ENCODE results near the gene CAPRIN1.
"Not testable (repeated sequence)": the region's sequence is repeated elsewhere in the genome, so short reads cannot be mapped to it uniquely, and the experiment has no call there.

CAPRIN1 gene

DNA sequence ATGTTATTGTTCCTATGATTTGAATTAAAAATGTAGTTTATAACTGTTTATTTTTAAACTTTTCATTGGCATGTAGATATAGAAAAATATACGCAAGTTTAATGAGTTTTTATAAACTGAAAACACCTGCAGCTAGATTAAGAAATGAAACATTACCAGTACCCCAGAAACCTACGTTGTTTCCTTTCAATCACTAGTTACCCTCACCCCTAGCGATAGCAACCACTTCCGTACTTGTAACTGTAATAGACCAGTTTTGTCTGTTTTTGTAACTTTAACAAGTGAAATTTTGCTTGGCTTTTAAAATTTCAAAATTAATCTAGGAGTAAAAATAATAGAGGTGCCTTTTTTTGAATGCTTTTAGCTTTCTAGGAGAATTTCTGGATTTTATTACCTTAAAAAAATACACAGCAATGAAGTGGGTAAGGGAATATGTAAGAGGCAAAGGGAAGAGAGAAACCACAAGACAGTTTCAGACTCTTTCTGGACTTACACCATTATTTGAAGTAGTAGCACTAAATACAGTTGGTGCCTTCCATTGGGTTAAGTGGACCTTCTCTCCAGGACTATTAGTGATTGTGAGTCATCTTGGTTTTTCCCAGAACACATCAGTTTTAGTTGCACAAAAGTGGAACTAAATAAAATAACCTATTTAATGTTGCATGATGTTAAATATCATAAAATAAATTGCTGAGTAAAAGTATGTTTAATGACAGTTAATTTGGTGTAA is 35.2 kb downstream of the CAPRIN1 start:
- TF ChIP-seq CTCF (IDR thresholded peaks at IDR 0.05; ENCODE audit: low read length, missing control alignments) = no peak
- DNase-seq (ENCODE audit: low read depth) = no peak
- no peak overlapping the region for H3K4me3 ChIP-seq (replicated peaks; ENCODE audit: low read depth, low read length)

- DNase-seq (ENCODE audit: low read depth) = no peak
- no peak overlapping the region for H3K4me3 ChIP-seq (replicated peaks; ENCODE audit: low read depth, low read length)
- no peak for TF ChIP-seq CTCF (IDR thresholded peaks at IDR 0.05; ENCODE audit: low read length, missing control alignments)
Measured at GRCh38 chr11:34091825-34092224, 40.3 kb downstream of the CAPRIN1 start.

DNA sequence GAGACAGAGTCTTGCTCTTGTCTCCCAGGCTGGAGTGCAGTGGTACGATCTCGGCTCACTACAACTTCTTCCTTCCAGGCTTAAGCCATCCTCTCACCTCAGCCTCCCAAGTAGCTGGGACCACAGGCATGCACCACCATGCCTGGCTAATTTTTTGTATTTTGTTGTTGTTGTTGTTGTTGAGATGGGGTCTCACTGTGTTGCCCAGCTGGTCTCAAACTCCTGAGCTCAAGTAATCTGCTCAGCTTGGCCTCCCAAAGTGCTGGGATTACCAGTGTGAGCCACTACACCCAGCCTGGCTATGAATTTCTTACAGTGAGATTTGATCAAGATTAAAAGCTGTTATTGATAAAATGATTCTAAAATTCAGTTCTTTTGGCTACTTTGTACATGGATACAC is 43.4 kb downstream of the CAPRIN1 start:
- DNase-seq (ENCODE audit: low read depth); H3K4me3 ChIP-seq (replicated peaks; ENCODE audit: low read depth, low read length): not testable (repeated sequence)

GRCh38 chr11:34098813-34099212 is 47.3 kb downstream of the CAPRIN1 start:
- no peak for DNase-seq (ENCODE audit: low read depth)
- TF ChIP-seq CTCF (IDR thresholded peaks at IDR 0.05; ENCODE audit: low read length, missing control alignments) = no peak
- no peak overlapping the region for H3K4me3 ChIP-seq (replicated peaks; ENCODE audit: low read depth, low read length)

- no peak for TF ChIP-seq CTCF (IDR thresholded peaks at IDR 0.05; ENCODE audit: low read length, missing control alignments)
- DNase-seq (ENCODE audit: low read depth) = no peak
- peak overlapping the region; percentile 94 for H3K4me3 ChIP-seq (replicated peaks; ENCODE audit: low read depth, low read length)
Measured at GRCh38 chr11:34104680-34105078, 53.1 kb downstream of the CAPRIN1 start.

DNA sequence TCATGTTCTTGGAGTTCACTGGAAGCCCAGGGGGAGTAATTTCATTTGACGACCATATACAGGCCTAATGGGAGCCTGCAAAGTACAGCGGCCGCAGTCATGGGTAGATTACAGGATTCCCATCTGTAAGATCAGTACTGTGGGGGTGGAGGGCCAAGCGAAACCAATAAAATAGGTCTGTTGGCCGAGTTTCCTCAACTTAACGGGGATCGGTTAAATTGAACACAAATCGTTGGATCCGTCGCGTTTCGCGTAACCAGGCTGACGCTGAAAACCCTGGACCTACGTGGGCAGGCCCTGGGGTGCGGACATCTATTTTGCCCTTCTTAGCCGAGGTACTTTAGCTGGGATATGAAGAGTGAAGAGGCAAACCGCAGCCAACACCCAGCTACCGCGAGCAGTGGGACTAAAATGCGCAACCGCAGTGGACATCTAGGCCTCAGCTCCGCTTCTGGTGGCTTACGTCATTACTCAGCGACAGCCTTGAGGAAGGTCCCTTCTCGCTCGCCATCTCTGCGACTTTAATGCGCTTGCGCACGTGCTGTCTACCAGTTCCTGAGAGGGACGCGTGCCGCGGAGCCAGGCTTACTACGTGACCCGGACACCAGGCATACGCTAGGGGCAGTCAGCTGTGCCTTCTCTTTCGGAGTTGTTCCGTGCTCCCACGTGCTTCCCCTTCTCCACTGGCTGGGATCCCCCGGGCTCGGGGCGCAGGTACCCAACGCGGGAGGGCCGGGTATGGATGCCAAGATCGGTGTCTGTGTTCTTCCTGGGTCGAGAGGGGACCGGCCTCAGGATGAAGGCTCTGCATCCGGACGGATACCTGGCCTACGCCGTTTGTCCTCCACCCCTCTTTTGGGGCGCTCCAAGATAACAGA is 53.8 kb downstream of the CAPRIN1 start, which contains the start of gene NAT10:
Gene NAT10, plus strand, starts transcription at position 551 of the 878 bp plus-strand sequence. CDS start 2,597 bp downstream, outside the sequence.
- peak within 1 kb of the TSS; percentile 94 for H3K4me3 ChIP-seq (replicated peaks; ENCODE audit: low read depth, low read length)
- TF ChIP-seq CTCF (IDR thresholded peaks at IDR 0.05; ENCODE audit: low read length, missing control alignments) = peak; percentile 3
- peak; percentile 99 for DNase-seq (ENCODE audit: low read depth)

- TF ChIP-seq CTCF (IDR thresholded peaks at IDR 0.05; ENCODE audit: low read length, missing control alignments) = no peak
- DNase-seq (ENCODE audit: low read depth) = peak; percentile 23
- peak overlapping the region; percentile 94 for H3K4me3 ChIP-seq (replicated peaks; ENCODE audit: low read depth, low read length)
Measured at GRCh38 chr11:34105957-34106504, 54.5 kb downstream of the CAPRIN1 start.

Measured in fibroblast of pulmonary artery (primary cell).